Measurements from ENCODE around the gene SLC22A3.
"Not testable (repeated sequence)": the region's sequence is repeated elsewhere in the genome, so short reads cannot be mapped to it uniquely, and the experiment has no call there.

SLC22A3 gene

DNA sequence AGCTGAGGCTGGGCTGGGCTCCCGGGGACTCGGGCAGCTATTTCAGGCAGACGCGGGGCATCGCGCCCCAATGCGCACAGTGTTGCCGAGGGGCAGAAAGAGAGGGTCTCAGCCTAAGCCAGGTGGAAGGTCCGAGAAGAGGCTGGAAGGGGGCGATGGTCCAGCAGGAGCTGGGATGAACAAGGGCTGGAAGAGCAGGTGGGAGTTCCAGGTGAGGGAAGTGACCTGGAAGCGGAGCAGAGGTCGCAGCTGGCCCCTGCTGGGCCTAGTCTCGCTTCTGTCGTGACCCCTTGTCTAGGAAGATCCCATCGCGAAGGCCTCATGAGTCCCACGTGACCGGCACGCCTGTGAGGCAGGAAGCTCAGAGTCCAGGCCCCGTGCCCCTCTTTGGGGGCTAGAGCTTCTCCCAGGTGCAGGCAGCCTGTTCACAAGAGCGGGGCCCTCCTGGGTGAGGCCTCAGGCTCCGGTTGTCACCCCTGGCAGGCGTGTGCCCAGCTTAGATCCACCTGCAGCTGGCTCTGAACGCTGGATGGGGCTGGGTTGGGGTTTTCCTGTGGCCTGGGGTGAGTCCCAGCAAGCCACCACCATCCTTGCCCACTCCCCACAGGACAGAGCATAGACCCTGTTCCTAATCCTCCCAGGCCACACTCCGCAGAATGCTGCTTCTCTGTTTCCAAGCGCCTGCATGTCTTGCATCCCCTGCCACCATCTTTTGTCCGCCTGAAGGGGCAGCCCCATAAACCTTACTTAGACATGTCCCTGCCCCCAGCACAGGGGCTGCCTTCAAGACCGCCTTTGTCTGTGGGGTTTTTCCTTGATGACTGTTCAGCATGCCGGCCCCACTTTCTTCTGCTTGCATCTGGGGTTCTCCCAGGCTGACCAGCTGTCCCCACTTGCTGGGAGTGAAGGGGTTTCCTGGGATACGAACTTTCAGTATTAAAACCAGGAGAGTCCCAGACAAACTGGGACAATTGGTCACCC is 15.1 kb downstream of the SLC22A3 start:
- ChIA-PET POLR2A (ENCODE audit: low non-redundant PET) (no interaction called here), CTCF (no interaction called here)

DNA sequence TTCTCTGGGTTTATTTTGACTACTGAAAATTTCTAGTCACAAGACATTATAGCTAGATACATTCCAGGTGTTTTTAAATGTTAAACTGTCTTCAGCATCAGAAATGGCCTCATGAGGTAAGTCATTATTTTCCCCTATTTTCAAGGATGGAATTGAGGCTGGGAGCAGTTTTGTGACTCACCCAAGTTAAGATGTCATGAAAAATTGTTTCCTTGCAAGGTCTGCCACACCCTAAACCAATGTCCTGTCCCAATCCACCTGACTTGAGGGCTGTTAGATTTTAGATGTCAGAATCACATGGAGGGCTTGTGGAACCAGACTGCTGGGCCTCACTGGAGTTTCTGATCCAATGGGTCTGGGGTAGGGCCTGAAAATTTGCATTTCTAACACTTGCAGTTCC is 16.9 kb downstream of the SLC22A3 start:
- TF ChIP-seq, protein P1, sequence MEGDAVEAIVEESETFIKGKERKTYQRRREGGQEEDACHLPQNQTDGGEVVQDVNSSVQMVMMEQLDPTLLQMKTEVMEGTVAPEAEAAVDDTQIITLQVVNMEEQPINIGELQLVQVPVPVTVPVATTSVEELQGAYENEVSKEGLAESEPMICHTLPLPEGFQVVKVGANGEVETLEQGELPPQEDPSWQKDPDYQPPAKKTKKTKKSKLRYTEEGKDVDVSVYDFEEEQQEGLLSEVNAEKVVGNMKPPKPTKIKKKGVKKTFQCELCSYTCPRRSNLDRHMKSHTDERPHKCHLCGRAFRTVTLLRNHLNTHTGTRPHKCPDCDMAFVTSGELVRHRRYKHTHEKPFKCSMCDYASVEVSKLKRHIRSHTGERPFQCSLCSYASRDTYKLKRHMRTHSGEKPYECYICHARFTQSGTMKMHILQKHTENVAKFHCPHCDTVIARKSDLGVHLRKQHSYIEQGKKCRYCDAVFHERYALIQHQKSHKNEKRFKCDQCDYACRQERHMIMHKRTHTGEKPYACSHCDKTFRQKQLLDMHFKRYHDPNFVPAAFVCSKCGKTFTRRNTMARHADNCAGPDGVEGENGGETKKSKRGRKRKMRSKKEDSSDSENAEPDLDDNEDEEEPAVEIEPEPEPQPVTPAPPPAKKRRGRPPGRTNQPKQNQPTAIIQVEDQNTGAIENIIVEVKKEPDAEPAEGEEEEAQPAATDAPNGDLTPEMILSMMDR (conservative IDR thresholded peaks at IDR 0.05; ENCODE audit: low read depth): no peak
- H3K27ac ChIP-seq: no peak overlapping the region
- DNase-seq (ENCODE audit: low spot score): no peak
- ChIA-PET POLR2A (ENCODE audit: low non-redundant PET) (no interaction called here), CTCF (no interaction called here)

More for the DNA sequence above, 15.1 kb downstream of the SLC22A3 start:
- TF ChIP-seq, protein P1 (conservative IDR thresholded peaks at IDR 0.05; ENCODE audit: low read depth): no peak
- H3K27ac ChIP-seq: peak overlapping the region; percentile 4; the same call in 1 of the 2 replicates
- no peak for DNase-seq (ENCODE audit: low spot score)

DNA sequence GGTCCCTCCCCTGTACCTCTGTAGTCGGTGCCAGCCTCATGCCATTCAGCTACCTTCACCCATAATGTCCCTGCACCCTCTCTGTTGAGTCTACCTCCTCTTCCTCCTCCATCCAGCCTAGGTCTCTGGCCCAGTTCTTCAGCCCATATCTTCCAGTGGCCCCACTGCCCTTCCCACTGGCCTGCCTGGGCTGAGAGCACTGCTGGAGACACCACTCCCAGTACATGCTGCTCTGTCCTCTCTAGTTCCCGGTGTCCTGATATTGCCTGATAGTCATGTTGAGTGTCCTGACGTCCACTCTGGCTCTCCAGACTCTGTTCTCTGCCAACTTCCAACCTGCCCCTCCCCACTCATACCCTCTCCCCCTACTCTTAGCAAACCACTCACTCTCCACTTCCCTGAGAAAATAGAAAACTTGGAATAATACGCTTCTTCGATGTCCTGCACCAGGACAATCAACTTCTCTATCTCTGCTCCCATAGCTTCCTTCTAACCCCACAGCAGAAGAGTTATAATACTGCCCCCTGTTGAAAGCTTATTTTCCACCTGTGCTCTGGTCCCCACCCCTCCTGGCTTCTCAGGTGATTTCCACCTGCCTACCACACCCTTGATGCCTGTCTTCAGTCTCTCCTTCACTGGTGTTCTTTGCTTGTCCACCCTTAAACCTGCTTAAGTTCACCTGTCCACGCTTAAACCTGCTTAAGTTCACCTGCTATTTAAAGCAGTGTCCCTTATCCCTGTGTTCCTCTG is 19.8 kb downstream of the SLC22A3 start:
- ChIA-PET POLR2A (ENCODE audit: low non-redundant PET) (no interaction called here), CTCF (no interaction called here)
- DNase-seq (ENCODE audit: low spot score): no peak
- H3K27ac ChIP-seq: no peak overlapping the region
- TF ChIP-seq, protein P1 (conservative IDR thresholded peaks at IDR 0.05; ENCODE audit: low read depth): no peak

DNA sequence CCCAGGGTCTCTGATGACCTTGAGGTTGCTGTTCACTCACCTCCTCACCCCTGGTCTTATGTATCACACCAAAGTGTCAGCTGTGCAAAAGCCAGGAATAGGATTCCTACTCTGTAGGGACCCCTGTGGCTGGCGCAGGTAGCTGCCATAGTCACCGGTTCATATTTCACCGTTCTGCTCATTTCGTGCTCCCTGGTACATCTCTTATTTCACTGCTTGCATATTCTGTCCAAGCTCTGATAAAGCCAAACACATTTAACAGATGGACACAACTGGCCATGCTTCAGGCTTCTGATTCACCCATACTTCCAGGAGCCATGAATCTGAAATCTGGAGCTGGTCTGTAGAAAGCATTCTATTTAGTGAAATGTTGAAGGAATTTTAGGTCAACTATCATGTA is 20.5 kb downstream of the SLC22A3 start:
- no peak overlapping the region for H3K27ac ChIP-seq
- DNase-seq (ENCODE audit: low spot score): no peak

DNA sequence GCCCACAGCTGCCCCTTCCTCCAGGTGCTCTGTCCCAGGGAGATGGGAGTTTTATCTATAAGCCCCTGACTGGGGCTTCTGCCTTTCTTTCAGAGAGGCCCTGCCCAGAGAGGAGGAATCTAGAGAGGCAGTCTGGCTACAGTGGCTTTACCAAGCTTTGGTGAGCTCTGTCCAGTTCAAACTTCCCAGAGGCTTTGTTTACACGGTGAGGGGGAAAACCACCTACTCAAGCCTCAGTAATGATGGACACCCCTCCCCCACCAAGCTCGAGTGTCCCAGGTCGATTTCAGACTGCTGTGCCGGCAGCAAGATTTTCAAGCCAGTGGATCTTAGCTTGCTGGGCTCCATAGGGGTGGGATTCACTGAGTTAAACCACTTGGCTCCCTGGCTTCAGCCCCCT is 25.4 kb downstream of the SLC22A3 start:
- DNase-seq (ENCODE audit: low spot score); POLR2A ChIA-PET (ENCODE audit: low non-redundant PET); CTCF ChIA-PET: not testable (repeated sequence)
- peak overlapping the region; percentile 8; the same call in 1 of the 2 replicates for H3K27ac ChIP-seq

More for the DNA sequence above, 20.5 kb downstream of the SLC22A3 start:
- TF ChIP-seq, protein P1 (conservative IDR thresholded peaks at IDR 0.05; ENCODE audit: low read depth): no peak
- POLR2A ChIA-PET (ENCODE audit: low non-redundant PET): no interaction called here
- CTCF ChIA-PET: no interaction called here

DNA sequence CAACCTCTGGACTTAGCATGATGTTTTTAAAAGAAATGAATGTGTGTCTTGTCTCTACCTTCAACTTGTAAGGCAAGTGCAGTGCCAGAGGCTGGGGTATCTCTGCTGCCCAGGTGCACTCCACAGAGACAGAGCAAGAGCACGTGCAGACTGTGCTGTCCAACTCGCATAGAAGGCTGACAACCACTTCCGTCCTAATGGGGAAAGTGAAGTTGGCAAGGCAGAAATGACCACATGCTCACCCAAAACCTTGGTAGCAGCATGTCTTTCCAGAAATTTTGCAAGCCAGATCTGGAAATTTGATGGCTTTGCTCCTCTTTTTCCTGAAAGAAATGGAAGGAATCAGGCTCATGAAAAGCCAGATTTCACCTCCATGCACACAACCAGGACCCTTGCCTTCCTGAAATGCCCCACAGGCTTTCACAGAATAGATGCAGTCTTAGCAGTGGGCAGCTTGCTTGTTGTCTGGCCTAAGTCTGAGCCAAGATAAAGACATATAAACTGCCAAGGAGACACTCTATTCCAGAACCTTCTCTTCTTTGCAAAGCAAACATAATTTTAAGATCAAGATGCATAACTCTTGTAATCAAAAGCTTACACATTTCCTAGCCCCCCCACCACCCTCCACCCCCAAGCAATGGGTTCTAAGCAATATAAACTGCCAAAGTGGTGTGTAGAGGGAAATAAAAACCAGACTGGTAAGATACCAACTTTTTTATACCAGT is 26.8 kb downstream of the SLC22A3 start:
- POLR2A ChIA-PET (ENCODE audit: low non-redundant PET): no interaction called here

More for the DNA sequence above, 26.8 kb downstream of the SLC22A3 start:
- peak overlapping the region; percentile 37 for H3K27ac ChIP-seq
- TF ChIP-seq, protein P1 (conservative IDR thresholded peaks at IDR 0.05; ENCODE audit: low read depth): no peak
- CTCF ChIA-PET: no interaction called here
- no peak for DNase-seq (ENCODE audit: low spot score)

Data from RWPE1 (cell line).